Astrocyte of the spinal cord (primary cell): ENCODE data around the gene OPRL1.

Experiments
- DNase-seq: peaks from one replicate; pipeline ENCODE4 v3.0.0; 2011; ENCODE audit warnings: low read depth, low spot score
- H3K4me3 ChIP-seq: 2 replicates; pipeline ENCODE4 v1.5.1; 2011; ENCODE audit warnings: low read depth, mild to moderate bottlenecking, low read length, moderate library complexity
- in situ Hi-C: cut with HindIII; loops from 2 replicates; pipeline ENCODE4 v1.10.0; 2017; ENCODE audit warnings: low sequenced_read_pairs
- TF ChIP-seq, protein P1 (sequence below): IDR thresholded peaks from 2 replicates; pipeline ENCODE4 v1.5.1; 2012; ENCODE audit warnings: low read depth, mild to moderate bottlenecking, low read length, inconsistent platforms

Gene OPRL1

GRCh38 chr20:64093013-64093503 is 13.2 kb downstream of the OPRL1 start:
- no peak overlapping the region for H3K4me3 ChIP-seq
- TF ChIP-seq, protein P1, sequence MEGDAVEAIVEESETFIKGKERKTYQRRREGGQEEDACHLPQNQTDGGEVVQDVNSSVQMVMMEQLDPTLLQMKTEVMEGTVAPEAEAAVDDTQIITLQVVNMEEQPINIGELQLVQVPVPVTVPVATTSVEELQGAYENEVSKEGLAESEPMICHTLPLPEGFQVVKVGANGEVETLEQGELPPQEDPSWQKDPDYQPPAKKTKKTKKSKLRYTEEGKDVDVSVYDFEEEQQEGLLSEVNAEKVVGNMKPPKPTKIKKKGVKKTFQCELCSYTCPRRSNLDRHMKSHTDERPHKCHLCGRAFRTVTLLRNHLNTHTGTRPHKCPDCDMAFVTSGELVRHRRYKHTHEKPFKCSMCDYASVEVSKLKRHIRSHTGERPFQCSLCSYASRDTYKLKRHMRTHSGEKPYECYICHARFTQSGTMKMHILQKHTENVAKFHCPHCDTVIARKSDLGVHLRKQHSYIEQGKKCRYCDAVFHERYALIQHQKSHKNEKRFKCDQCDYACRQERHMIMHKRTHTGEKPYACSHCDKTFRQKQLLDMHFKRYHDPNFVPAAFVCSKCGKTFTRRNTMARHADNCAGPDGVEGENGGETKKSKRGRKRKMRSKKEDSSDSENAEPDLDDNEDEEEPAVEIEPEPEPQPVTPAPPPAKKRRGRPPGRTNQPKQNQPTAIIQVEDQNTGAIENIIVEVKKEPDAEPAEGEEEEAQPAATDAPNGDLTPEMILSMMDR: no peak
- no peak for DNase-seq
- in situ Hi-C loops: no loop called here

GRCh38 chr20:64095455-64095854 is 15.6 kb downstream of the OPRL1 start:
- in situ Hi-C loops: no loop called here
- TF ChIP-seq, protein P1: no peak
- H3K4me3 ChIP-seq: no peak overlapping the region
- no peak for DNase-seq

DNA sequence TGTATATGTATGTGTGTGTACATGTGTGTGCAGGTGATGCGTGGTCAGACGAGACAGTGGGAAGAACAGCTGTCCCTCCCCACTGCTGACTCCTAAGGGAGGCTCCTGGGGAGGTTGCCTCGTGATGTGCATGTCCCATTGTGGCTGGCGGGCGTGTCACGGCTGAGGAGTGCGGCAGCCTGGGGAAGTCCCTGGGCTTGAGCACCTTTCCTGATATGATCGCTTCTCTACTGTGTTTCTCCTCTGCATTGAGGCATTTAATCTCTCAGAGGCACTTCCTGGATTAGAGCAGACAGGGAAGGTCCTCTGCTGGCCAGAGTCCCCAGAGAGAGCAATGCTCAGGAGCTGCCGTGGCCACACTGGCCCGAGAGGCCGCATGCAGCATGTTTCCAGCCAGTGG is 16.0 kb downstream of the OPRL1 start:
- DNase-seq: no peak
- no peak overlapping the region for H3K4me3 ChIP-seq
- TF ChIP-seq, protein P1: no peak
- in situ Hi-C loops: no loop called here

- no peak for DNase-seq
- TF ChIP-seq, protein P1: no peak
- no peak overlapping the region for H3K4me3 ChIP-seq
- in situ Hi-C loops: no loop called here
These were observed 16.7 kb downstream of the OPRL1 start for GRCh38 chr20:64096535-64096934.

DNA sequence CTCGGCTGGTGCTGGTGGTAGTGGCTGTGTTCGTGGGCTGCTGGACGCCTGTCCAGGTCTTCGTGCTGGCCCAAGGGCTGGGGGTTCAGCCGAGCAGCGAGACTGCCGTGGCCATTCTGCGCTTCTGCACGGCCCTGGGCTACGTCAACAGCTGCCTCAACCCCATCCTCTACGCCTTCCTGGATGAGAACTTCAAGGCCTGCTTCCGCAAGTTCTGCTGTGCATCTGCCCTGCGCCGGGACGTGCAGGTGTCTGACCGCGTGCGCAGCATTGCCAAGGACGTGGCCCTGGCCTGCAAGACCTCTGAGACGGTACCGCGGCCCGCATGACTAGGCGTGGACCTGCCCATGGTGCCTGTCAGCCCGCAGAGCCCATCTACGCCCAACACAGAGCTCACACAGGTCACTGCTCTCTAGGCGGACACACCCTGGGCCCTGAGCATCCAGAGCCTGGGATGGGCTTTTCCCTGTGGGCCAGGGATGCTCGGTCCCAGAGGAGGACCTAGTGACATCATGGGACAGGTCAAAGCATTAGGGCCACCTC is 18.7 kb downstream of the OPRL1 start:
- TF ChIP-seq, protein P1: no peak
- no peak for DNase-seq
- in situ Hi-C loops: no loop called here
- H3K4me3 ChIP-seq: no peak overlapping the region

DNA sequence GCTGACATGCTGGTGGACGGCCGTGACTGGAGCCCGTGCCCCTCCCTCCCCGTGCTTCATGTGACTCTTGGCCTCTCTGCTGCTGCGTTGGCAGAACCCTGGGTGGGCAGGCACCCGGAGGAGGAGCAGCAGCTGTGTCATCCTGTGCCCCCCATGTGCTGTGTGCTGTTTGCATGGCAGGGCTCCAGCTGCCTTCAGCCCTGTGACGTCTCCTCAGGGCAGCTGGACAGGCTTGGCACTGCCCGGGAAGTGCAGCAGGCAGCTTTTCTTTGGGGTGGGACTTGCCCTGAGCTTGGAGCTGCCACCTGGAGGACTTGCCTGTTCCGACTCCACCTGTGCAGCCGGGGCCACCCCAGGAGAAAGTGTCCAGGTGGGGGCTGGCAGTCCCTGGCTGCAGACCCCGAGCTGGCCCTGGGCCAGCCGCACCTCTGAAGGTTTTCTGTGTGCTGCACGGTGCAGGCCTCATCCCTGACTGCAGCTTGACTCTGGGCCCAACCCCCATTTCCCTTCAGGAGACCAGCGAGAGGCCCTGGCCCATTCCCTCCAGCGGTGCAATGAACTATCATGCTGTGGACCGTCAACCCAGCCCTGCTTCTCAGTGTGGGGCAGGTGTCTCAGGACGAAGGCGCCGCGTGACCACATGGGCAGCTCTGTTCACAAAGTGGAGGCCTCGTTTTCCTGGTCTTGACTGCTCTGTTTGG is 19.4 kb downstream of the OPRL1 start:
- no peak overlapping the region for H3K4me3 ChIP-seq
- in situ Hi-C loops: no loop called here
- TF ChIP-seq, protein P1: no peak
- no peak for DNase-seq
